ENCODE measurements around the gene MRPL55. TPM values are rescaled to one million over a fixed set of nuclear protein-coding genes. Genes with fewer than 3 reads are reported as not detected.

MRPL55 gene
- polyA plus RNA-seq, 1 donor from 2014 or later = 168 TPM

GRCh38 chr1:228091084-228091483 lies 18.0 kb downstream of the MRPL55 start:
- Histone ChIP-seq H3K27me3 (ENCODE audit: insufficient read depth, low read depth, low read length) (no peaks in the 10 kb centered on the region), H3K9me3 (ENCODE audit: low read length) (peaks cover 4% of the 10 kb centered on the region), H3K36me3 (ENCODE audit: insufficient read depth, low read length) (peaks cover 7% of the 10 kb centered on the region), H3K27ac (ENCODE audit: low read length) (no peak overlapping the region), H3K79me2 (replicated peaks; ENCODE audit: insufficient read depth, low read length) (peaks cover 98% of the 10 kb centered on the region), H2AFZ (ENCODE audit: low read depth, low read length) (no peak overlapping the region), H3K9ac (ENCODE audit: low read length) (no peak overlapping the region), H3F3A (ENCODE audit: insufficient read depth, low read length, poor library complexity, severe bottlenecking) (no peaks in the 10 kb centered on the region), H3K4me3 (ENCODE audit: low read length) (no peak overlapping the region), H4K20me1 (ENCODE audit: insufficient read depth) (no peaks in the 10 kb centered on the region), H3K9me2 (ENCODE audit: insufficient read depth, low read length) (no peaks in the 10 kb centered on the region), H3K4me2 (ENCODE audit: low read length) (no peak overlapping the region)
- no peak for TF ChIP-seq MXI1 (conservative IDR thresholded peaks at IDR 0.05; ENCODE audit: poor library complexity, severe bottlenecking)
- TF ChIP-seq EP300 (conservative IDR thresholded peaks at IDR 0.05; ENCODE audit: poor library complexity, severe bottlenecking) = no peak

- Histone ChIP-seq H3K27ac (ENCODE audit: low read length) (no peak overlapping the region), H3K9me2 (ENCODE audit: insufficient read depth, low read length) (no peaks in the 10 kb centered on the region), H3K36me3 (ENCODE audit: insufficient read depth, low read length) (peaks cover 2% of the 10 kb centered on the region), H3K27me3 (ENCODE audit: insufficient read depth, low read depth, low read length) (no peaks in the 10 kb centered on the region), H3K4me3 (ENCODE audit: low read length) (no peak overlapping the region), H3K79me2 (replicated peaks; ENCODE audit: insufficient read depth, low read length) (peaks cover 98% of the 10 kb centered on the region), H3K4me2 (ENCODE audit: low read length) (no peak overlapping the region), H4K20me1 (ENCODE audit: insufficient read depth) (no peaks in the 10 kb centered on the region), H3F3A (ENCODE audit: insufficient read depth, low read length, poor library complexity, severe bottlenecking) (no peaks in the 10 kb centered on the region), H3K9ac (ENCODE audit: low read length) (no peak overlapping the region), H2AFZ (ENCODE audit: low read depth, low read length) (no peak overlapping the region), H3K9me3 (ENCODE audit: low read length) (peaks cover 4% of the 10 kb centered on the region)
- TF ChIP-seq EZH2 (IDR thresholded peaks at IDR 0.05; ENCODE audit: borderline replicate concordance, insufficient read depth, low read length, poor library complexity, severe bottlenecking) = no peak
- no peak for TF ChIP-seq POLR2AphosphoS5 (IDR thresholded peaks at IDR 0.05)
These were observed 18.5 kb downstream of the MRPL55 start for GRCh38 chr1:228090613-228091081.

- Histone ChIP-seq H3F3A (ENCODE audit: insufficient read depth, low read length, poor library complexity, severe bottlenecking) (no peaks in the 10 kb centered on the region), H4K20me1 (ENCODE audit: insufficient read depth) (peaks cover 7% of the 10 kb centered on the region), H3K9me3 (ENCODE audit: low read length) (peaks cover 3% of the 10 kb centered on the region), H3K27me3 (ENCODE audit: insufficient read depth, low read depth, low read length) (no peaks in the 10 kb centered on the region), H3K36me3 (ENCODE audit: insufficient read depth, low read length) (no peaks in the 10 kb centered on the region), H3K4me2 (ENCODE audit: low read length) (no peak overlapping the region), H3K27ac (ENCODE audit: low read length) (no peak overlapping the region), H3K9me2 (ENCODE audit: insufficient read depth, low read length) (no peaks in the 10 kb centered on the region), H3K9ac (ENCODE audit: low read length) (no peak overlapping the region), H3K4me3 (ENCODE audit: low read length) (no peak overlapping the region), H3K79me2 (replicated peaks; ENCODE audit: insufficient read depth, low read length) (peaks cover 98% of the 10 kb centered on the region), H2AFZ (ENCODE audit: low read depth, low read length) (no peak overlapping the region)
- no peak for TF ChIP-seq POLR2AphosphoS5 (IDR thresholded peaks at IDR 0.05)
- no peak for TF ChIP-seq EP300 (conservative IDR thresholded peaks at IDR 0.05; ENCODE audit: poor library complexity, severe bottlenecking)
- TF ChIP-seq SMC3 (conservative IDR thresholded peaks at IDR 0.05; ENCODE audit: poor library complexity) = no peak
- no peak for TF ChIP-seq RAD21 (conservative IDR thresholded peaks at IDR 0.05)
- TF ChIP-seq TAF1 (IDR thresholded peaks at IDR 0.05; ENCODE audit: low read depth) = no peak
- no peak for TF ChIP-seq CTCF (IDR thresholded peaks at IDR 0.05; ENCODE audit: poor library complexity, severe bottlenecking)
- TF ChIP-seq REST (IDR thresholded peaks at IDR 0.05; ENCODE audit: borderline replicate concordance) = no peak
- no peak for TF ChIP-seq MXI1 (conservative IDR thresholded peaks at IDR 0.05; ENCODE audit: poor library complexity, severe bottlenecking)
- no peak for TF ChIP-seq EZH2 (IDR thresholded peaks at IDR 0.05; ENCODE audit: borderline replicate concordance, insufficient read depth, low read length, poor library complexity, severe bottlenecking)
These were observed 19.3 kb downstream of the MRPL55 start for GRCh38 chr1:228089519-228090380.
